WTC11 (cell line): ENCODE results near the gene DBH.

Experiments
- CBFB ChIP-seq: sonication (generic); formaldehyde crosslinking; IDR thresholded peaks from 2 replicates; pipeline ENCODE4 v1.8.1; 2022; ENCODE audit warnings: mild to moderate bottlenecking, low read depth, missing genetic modification reagents
- CDX4 ChIP-seq: fragments of 250-450 bp; sonication (Bioruptor Pico); IDR thresholded peaks from 2 replicates; pipeline ENCODE4 v1.9.0; 2021; ENCODE audit warnings: moderate library complexity, mild to moderate bottlenecking, inconsistent platforms, borderline replicate concordance
- CTCF ChIP-seq: fragments of 200-600 bp; IDR thresholded peaks from 2 replicates; pipeline ENCODE4 v1.8.0; 2022; ENCODE audit warnings: antibody characterized with exemption
- GABPB1 ChIP-seq: sonication (generic); formaldehyde crosslinking; IDR thresholded peaks from 2 replicates; pipeline ENCODE4 v1.8.1; 2023; ENCODE audit warnings: mild to moderate bottlenecking, missing genetic modification reagents
- GRHL2 ChIP-seq: fragments of 250-450 bp; sonication (Bioruptor Pico); IDR thresholded peaks from 2 replicates; pipeline ENCODE4 v1.8.0; 2022; ENCODE audit warnings: mild to moderate bottlenecking, moderate library complexity; ENCODE audit not compliant: insufficient replicate concordance, severe bottlenecking
- USF2 ChIP-seq: sonication (generic); formaldehyde crosslinking; IDR thresholded peaks from 2 replicates; pipeline ENCODE4 v1.8.1; 2023; ENCODE audit warnings: mild to moderate bottlenecking, missing genetic modification reagents, moderate library complexity
- ZBTB21 ChIP-seq: sonication (generic); formaldehyde crosslinking; IDR thresholded peaks from 2 replicates; pipeline ENCODE4 v1.8.1; 2023; ENCODE audit warnings: mild to moderate bottlenecking, missing genetic modification reagents, borderline replicate concordance

- TF ChIP-seq CTCF = no peak
- TF ChIP-seq USF2 = no peak
- TF ChIP-seq GABPB1 (CRISPR knock-in tag) = no peak
- no peak for TF ChIP-seq ZBTB21 (CRISPR knock-in tag)
- TF ChIP-seq CDX4 (CRISPR knock-in tag) = no peak
- TF ChIP-seq GRHL2 (CRISPR knock-in tag) = no peak
- no peak for TF ChIP-seq CBFB (CRISPR knock-in tag)
Measured at GRCh38 chr9:133638076-133638475, 1.9 kb downstream of the DBH start.
